IMR-90 (cell line): Measurements from ENCODE around the gene SEC24B. TPM values are rescaled to one million over a fixed set of nuclear protein-coding genes. Genes with fewer than 3 reads are reported as not detected.
A peak's percentile ranks its signal among the peaks of the same experiment; 100 is the strongest.

Source experiments
- ATAC-seq: fragments of 200-7000 bp; cut with Tn5 transposase; 2 replicates; pipeline ENCODE4 v1.9.1; 2020; ENCODE audit warnings: low read depth, mild to moderate bottlenecking, moderate library complexity
- BruUV-seq: library from RNA; stranded (reverse); fragments of 400-500 nt; replicated peaks from 2 replicates; lab custom pipeline; 2021; lab: Mats Ljungman, UMichigan
- CTCF ChIA-PET: fragments of 300-600 bp; formaldehyde crosslinking; extraction: SDS; loops from one replicate; lab custom pipeline; 2021; ENCODE audit warnings: antibody characterized with exemption; lab: Yijun Ruan, JAX
- POLR2A ChIA-PET: fragments of 300-600 bp; sonication (Branson Sonifier 250); formaldehyde crosslinking; loops from one replicate; lab custom pipeline; 2022; ENCODE audit warnings: antibody characterized with exemption; ENCODE audit not compliant: unreplicated experiment; lab: Charles Lee
- DNase-seq: peaks from one replicate; pipeline ENCODE4 v3.0.0; 2013
- H2AFZ ChIP-seq: replicated peaks from 2 replicates; pipeline ENCODE3; 2013; ENCODE audit warnings: low read length, mild to moderate bottlenecking; ENCODE audit not compliant: poor library complexity
- H2AK5ac ChIP-seq: 2 replicates; pipeline ENCODE4 v1.6.1; 2013; ENCODE audit warnings: low read depth, low read length, inconsistent platforms
- H2AK9ac ChIP-seq: replicated peaks from 2 replicates; pipeline ENCODE3; 2013; ENCODE audit warnings: mild to moderate bottlenecking, low read depth, low read length, moderate library complexity; ENCODE audit not compliant: poor library complexity
- H2BK120ac ChIP-seq: 2 replicates; pipeline ENCODE4 v1.6.1; 2013; ENCODE audit warnings: low read depth, low read length, inconsistent platforms
- H2BK15ac ChIP-seq: 3 replicates; pipeline ENCODE4 v1.6.1; 2013; ENCODE audit warnings: low read depth, low read length, inconsistent platforms
- H2BK20ac ChIP-seq: 2 replicates; pipeline ENCODE4 v1.6.1; 2013; ENCODE audit warnings: low read depth, mild to moderate bottlenecking, inconsistent platforms, low read length, moderate library complexity
- H2BK5ac ChIP-seq: 2 replicates; pipeline ENCODE4 v1.6.1; 2013; ENCODE audit warnings: mild to moderate bottlenecking, low read depth, low read length, inconsistent platforms; ENCODE audit not compliant: poor library complexity, severe bottlenecking
- H3K14ac ChIP-seq: replicated peaks from 2 replicates; pipeline ENCODE4 v1.6.1; 2013; ENCODE audit warnings: low read depth, low read length, inconsistent platforms
- H3K18ac ChIP-seq: 2 replicates; pipeline ENCODE4 v1.6.1; 2013; ENCODE audit warnings: low read depth, low read length, control low read depth
- H3K23ac ChIP-seq: 2 replicates; pipeline ENCODE4 v1.6.1; 2013; ENCODE audit warnings: low read depth, low read length, inconsistent platforms
- H3K27ac ChIP-seq: 2 replicates; pipeline ENCODE4 v1.5.1; 2013; ENCODE audit warnings: mild to moderate bottlenecking, control low read depth, low read length; ENCODE audit not compliant: insufficient read depth
- H3K27me3 ChIP-seq: 2 replicates; pipeline ENCODE4 v1.6.1; 2013; ENCODE audit warnings: low read length; ENCODE audit not compliant: control insufficient read depth, insufficient read depth
- H3K36me3 ChIP-seq: 2 replicates; pipeline ENCODE4 v1.6.1; 2013; ENCODE audit warnings: low read length, mixed read lengths; ENCODE audit not compliant: control insufficient read depth, insufficient read depth
- H3K4ac ChIP-seq: 2 replicates; pipeline ENCODE4 v1.6.1; 2013; ENCODE audit warnings: low read depth, low read length, inconsistent platforms
- H3K4me1 ChIP-seq: 2 replicates; pipeline ENCODE4 v1.6.1; 2013; ENCODE audit warnings: low read length, mixed read lengths; ENCODE audit not compliant: control insufficient read depth, insufficient read depth
- H3K4me2 ChIP-seq: 2 replicates; pipeline ENCODE4 v1.6.1; 2013; ENCODE audit warnings: low read depth, mild to moderate bottlenecking, control low read depth, low read length, moderate library complexity
- H3K4me3 ChIP-seq: 2 replicates; pipeline ENCODE4 v1.5.1; 2013; ENCODE audit warnings: low read depth, mild to moderate bottlenecking, control low read depth, low read length, moderate library complexity; ENCODE audit not compliant: insufficient read depth
- H3K56ac ChIP-seq: 2 replicates; pipeline ENCODE4 v1.6.1; 2013; ENCODE audit warnings: low read length, inconsistent platforms; ENCODE audit not compliant: insufficient read depth; ENCODE audit errors: extremely low read depth
- H3K79me1 ChIP-seq, 2 experiments: 2 replicates each; pipeline ENCODE4 v1.6.1; 2013; ENCODE audit warnings: low read length in 2 of 2, inconsistent platforms in 1 of 2, low read depth in 1 of 2
- H3K9ac ChIP-seq: 2 replicates; pipeline ENCODE4 v1.6.1; 2013; ENCODE audit warnings: low read depth, low read length, control low read depth
- H3K9me1 ChIP-seq: 2 replicates; pipeline ENCODE4 v1.6.1; 2013; ENCODE audit warnings: low read length, inconsistent platforms; ENCODE audit not compliant: insufficient read depth
- H3K9me3 ChIP-seq: 2 replicates; pipeline ENCODE4 v1.6.1; 2013; ENCODE audit warnings: low read length; ENCODE audit not compliant: control insufficient read depth, insufficient read depth
- H4K20me1 ChIP-seq: 2 replicates; pipeline ENCODE4 v1.6.1; 2013; ENCODE audit warnings: low read length, inconsistent platforms; ENCODE audit not compliant: insufficient read depth
- H4K5ac ChIP-seq: 2 replicates; pipeline ENCODE4 v1.6.1; 2013; ENCODE audit warnings: mild to moderate bottlenecking, low read depth, low read length, control low read depth
- H4K8ac ChIP-seq, 2 experiments: 2 replicates each; pipeline ENCODE4 v1.6.1; 2013; ENCODE audit warnings: low read depth in 2 of 2, low read length in 2 of 2, control low read depth in 1 of 2, inconsistent platforms in 1 of 2
- H4K91ac ChIP-seq: 2 replicates; pipeline ENCODE4 v1.6.1; 2013; ENCODE audit warnings: low read depth, low read length, inconsistent platforms; ENCODE audit not compliant: insufficient read depth
- CHD1 ChIP-seq: IDR thresholded peaks from 2 replicates; pipeline ENCODE4 v1.6.1; 2012; ENCODE audit warnings: low read depth, low read length, improper control_type of control experiment
- MAFK ChIP-seq: IDR thresholded peaks from 2 replicates; pipeline ENCODE4 v1.6.1; 2012; ENCODE audit warnings: low read depth, low read length, improper control_type of control experiment
- MXI1 ChIP-seq: IDR thresholded peaks from 2 replicates; pipeline ENCODE4 v1.6.1; 2012; ENCODE audit warnings: low read depth, mild to moderate bottlenecking, low read length, moderate library complexity, borderline replicate concordance
- POLR2A ChIP-seq: IDR thresholded peaks from 2 replicates; pipeline ENCODE4 v1.6.1; 2012; ENCODE audit warnings: mild to moderate bottlenecking, low read depth, low read length
- WGBS, 2 experiments: methylation state at CpG; one replicate each; pipeline versions ENCODE4 v1.1.5 to v1.1.7; 2013; ENCODE audit warnings: missing lambda C conversion rate in 2 of 2; ENCODE audit not compliant: insufficient read length in 1 of 2; ENCODE audit errors: extremely low coverage in 2 of 2; 5-methylcytosine and 5-hydroxymethylcytosine counted together
- dilution Hi-C: fragments of 300-500 bp; cut with HindIII; formaldehyde crosslinking; loops from one replicate; pipeline ENCODE4 v1.14.3; 2018; ENCODE audit warnings: low sequenced_read_pairs; ENCODE audit not compliant: unreplicated experiment
- in situ Hi-C: fragments of 300-500 bp; cut with MboI; formaldehyde crosslinking; loops from 3 replicates; pipeline ENCODE4 v1.14.3; 2019; ENCODE audit warnings: low sequenced_read_pairs, inconsistent platforms, mixed read lengths
- intact Hi-C: fragments of 100-400 bp; cut with micrococcal nuclease; formaldehyde crosslinking; loops from 2 replicates; pipeline ENCODE4 v1.10.0; 2022
- polyA plus RNA-seq, 3 experiments: library from polyadenylated mRNA; depleted of rRNA; stranded (reverse); fragments of >200 nt; gene quantifications; 2 replicates each; pipeline ENCODE4 v1.2.3, GENCODE V29; 2012; ENCODE audit warnings: low replicate concordance in 1 of 3
- total RNA-seq: library from RNA; depleted of rRNA; stranded (reverse); fragments of >200 nt; gene quantifications from 2 replicates; pipeline ENCODE4 v1.2.3, GENCODE V29; 2012

SEC24B gene
- total and polyA plus RNA-seq, 2 of the 4 experiments (the other 2 are of a cell fraction) = 19.0 to 27.4 TPM

- Histone ChIP-seq H2BK120ac (no peak overlapping the region), H3K9me3 (no peaks in the 10 kb centered on the region), H4K5ac (peak overlapping the region; percentile 3), H4K8ac (0 out of 4 replicates have a peak overlapping the region, but pooled peaks of 1 of the 2 experiments have one; percentile 46), H2BK5ac (peak overlapping the region; percentile 30), H2BK15ac (no peak overlapping the region), H2AK5ac (no peak overlapping the region), H2BK20ac (no peak overlapping the region), H3K27me3 (no peaks in the 10 kb centered on the region), H3K23ac (peak overlapping the region; percentile 86), H3K4me3 (peak overlapping the region; percentile 85), H4K20me1 (peaks cover 50% of the 10 kb centered on the region), H3K18ac (no peak overlapping the region), H3K79me1 (peaks cover 3 to 40% of the 10 kb centered on the region in 2 experiments; a peak in 2 of 4 replicates), H2AK9ac (peak overlapping the region; percentile 92), H3K4ac (peak overlapping the region; percentile 75), H3K56ac (peak overlapping the region; percentile 48; the same call in 1 of the 2 replicates), H3K4me2 (peak overlapping the region; percentile 95), H3K4me1 (peaks cover 3% of the 10 kb centered on the region), H2AFZ (peak overlapping the region; percentile 94), H3K9me1 (peaks cover 10% of the 10 kb centered on the region), H3K9ac (peak overlapping the region; percentile 78), H3K27ac (peak overlapping the region; percentile 40), H3K36me3 (no peaks in the 10 kb centered on the region; the same call in 1 of the 2 replicates), H3K14ac (peak overlapping the region; percentile 64), H4K91ac (no peak overlapping the region)
- dilution Hi-C loops = no loop called here
- in situ Hi-C loops = loop anchor here (10.0 kb wide), 1 partner anchor 291 kb away; no protein-coding TSS in a partner anchor
- intact Hi-C loops = loop anchor here (2.0 to 5.0 kb wide), 3 partner anchors 128 to 381 kb away; partner anchors contain the start of genes GAR1, MCUB and PLA2G12A
- no TSS peak for BruUV-seq
- peak; percentile 68 for ATAC-seq
- POLR2A ChIA-PET = no interaction called here
- 0% methylated on average over 17 of the region's 70 CpGs; no CpG with 5 or more reads in 1 of the 2 experiments for WGBS, 2 experiments
- CTCF ChIA-PET = interaction anchor here (0.6 to 1.4 kb wide), 6 partner anchors 11 to 519 kb away, joined by 3 to 8 read pairs (median 4); no protein-coding TSS in a partner anchor
- peak; percentile 37 for DNase-seq
- TF ChIP-seq MXI1 (peak; percentile 68; the same call in 1 of the 2 replicates), CHD1 (no peak), MAFK (no peak), POLR2A (no peak)
Measured at GRCh38 chr4:109434007-109434971, 674 bp downstream of the SEC24B start.
